SJSA1 (cell line): ENCODE measurements around the gene CRACR2A. TPM values are rescaled to one million over a fixed set of nuclear protein-coding genes. Genes with fewer than 3 reads are reported as not detected.

Source experiments
- DNase-seq, 2 experiments: peaks; one replicate each; pipeline ENCODE4 v3.0.0-alpha.2; 2015 to 2020; ENCODE audit warnings: low spot score in 2 of 2, low read depth in 1 of 2
- H3K27ac ChIP-seq: fragments of 250-450 bp; sonication (Bioruptor Pico); 2 replicates; pipeline ENCODE4 v1.5.1; 2020; ENCODE audit warnings: mild to moderate bottlenecking, moderate library complexity
- H3K27me3 ChIP-seq: fragments of 250-450 bp; sonication (Bioruptor Pico); replicated peaks from 2 replicates; pipeline ENCODE4 v1.5.1; 2020; ENCODE audit warnings: mild to moderate bottlenecking, moderate library complexity
- H3K36me3 ChIP-seq: fragments of 250-450 bp; sonication (Bioruptor Pico); 2 replicates; pipeline ENCODE4 v1.5.1; 2020; ENCODE audit warnings: mild to moderate bottlenecking
- H3K4me1 ChIP-seq: fragments of 250-450 bp; sonication (Bioruptor Pico); replicated peaks from 2 replicates; pipeline ENCODE4 v1.6.1; 2021; ENCODE audit warnings: mild to moderate bottlenecking
- H3K4me3 ChIP-seq: fragments of 250-450 bp; sonication (Bioruptor Pico); 2 replicates; pipeline ENCODE4 v1.5.1; 2020; ENCODE audit warnings: mild to moderate bottlenecking
- H3K9me3 ChIP-seq: fragments of 250-450 bp; sonication (Bioruptor Pico); replicated peaks from 2 replicates; pipeline ENCODE4 v1.5.1; 2020; ENCODE audit warnings: mild to moderate bottlenecking
- total RNA-seq: library from RNA; depleted of rRNA; stranded (reverse); fragments of >200 nt; shearing (Covaris generic); gene quantifications from 2 replicates; pipeline ENCODE4 v1.2.3, GENCODE V29; 2014

CRACR2A gene
- total RNA-seq, 1 experiment from 2014 or later = 1.1 TPM

GRCh38 chr12:3673981-3674708 is 78.8 kb downstream of the CRACR2A start:
- H3K4me3 ChIP-seq = no peak overlapping the region
- 0 out of 2 replicates have a peak, but pooled peaks cover 6% of the 10 kb centered on the region for H3K27me3 ChIP-seq
- H3K4me1 ChIP-seq = no peaks in the 10 kb centered on the region
- no peaks in the 10 kb centered on the region for H3K9me3 ChIP-seq
- H3K36me3 ChIP-seq = no peaks in the 10 kb centered on the region
- no peak for DNase-seq
- H3K27ac ChIP-seq = no peak overlapping the region

- Histone ChIP-seq H3K9me3 (no peaks in the 10 kb centered on the region), H3K4me3 (no peak overlapping the region), H3K27me3 (0 out of 2 replicates have a peak, but pooled peaks cover 6% of the 10 kb centered on the region), H3K27ac (no peak overlapping the region), H3K36me3 (no peaks in the 10 kb centered on the region), H3K4me1 (no peaks in the 10 kb centered on the region)
- DNase-seq = no peak
Observed at GRCh38 chr12:3672113-3672509, 80.8 kb downstream of the CRACR2A start.

DNA sequence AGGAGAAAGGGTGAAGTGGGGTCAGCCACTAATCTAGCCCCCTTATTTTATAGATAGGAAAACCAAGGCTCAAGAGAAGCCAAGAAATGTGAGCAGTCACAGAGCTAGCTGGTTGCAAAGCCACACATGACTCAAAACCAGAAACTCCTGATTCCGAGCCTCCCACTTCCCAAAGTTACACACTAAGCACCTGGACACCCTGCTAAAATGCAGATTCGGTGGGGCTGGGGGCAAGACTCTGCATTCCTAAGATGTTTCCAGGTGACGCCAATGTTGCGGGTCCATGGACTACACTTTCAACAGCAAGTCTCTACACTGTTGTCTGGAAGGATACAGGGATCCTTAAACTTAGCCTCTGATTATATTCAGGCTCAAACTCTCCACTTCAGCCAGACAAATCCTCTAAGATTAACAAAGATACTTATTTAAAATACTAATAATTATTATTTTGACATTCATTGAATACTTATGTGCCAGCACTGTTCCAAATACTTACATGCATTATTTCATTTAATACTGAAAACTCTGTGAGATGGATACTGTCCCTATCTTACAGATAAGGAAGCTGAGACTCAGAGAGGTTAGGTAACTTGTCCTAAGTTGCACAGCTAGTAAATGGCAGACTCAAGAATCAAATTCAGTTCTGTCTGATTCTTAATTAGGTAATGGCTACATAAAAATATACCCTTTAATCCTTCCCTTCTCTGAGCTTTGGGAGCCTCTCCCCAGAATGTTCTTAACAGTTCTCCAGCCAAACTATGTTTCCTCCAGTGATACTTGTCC is 81.4 kb downstream of the CRACR2A start:
- no peak overlapping the region for H3K27ac ChIP-seq
- no peaks in the 10 kb centered on the region for H3K4me1 ChIP-seq
- no peak overlapping the region for H3K4me3 ChIP-seq
- no peaks in the 10 kb centered on the region for H3K36me3 ChIP-seq
- no peak for DNase-seq
- 0 out of 2 replicates have a peak, but pooled peaks cover 6% of the 10 kb centered on the region for H3K27me3 ChIP-seq
- no peaks in the 10 kb centered on the region for H3K9me3 ChIP-seq

- Histone ChIP-seq H3K27me3 (0 out of 2 replicates have a peak, but pooled peaks cover 3% of the 10 kb centered on the region), H3K36me3 (no peaks in the 10 kb centered on the region), H3K4me1 (no peaks in the 10 kb centered on the region), H3K9me3 (no peaks in the 10 kb centered on the region), H3K4me3 (no peak overlapping the region), H3K27ac (no peak overlapping the region)
- DNase-seq = no peak
Observed at GRCh38 chr12:3670083-3670620, 82.8 kb downstream of the CRACR2A start.

DNA sequence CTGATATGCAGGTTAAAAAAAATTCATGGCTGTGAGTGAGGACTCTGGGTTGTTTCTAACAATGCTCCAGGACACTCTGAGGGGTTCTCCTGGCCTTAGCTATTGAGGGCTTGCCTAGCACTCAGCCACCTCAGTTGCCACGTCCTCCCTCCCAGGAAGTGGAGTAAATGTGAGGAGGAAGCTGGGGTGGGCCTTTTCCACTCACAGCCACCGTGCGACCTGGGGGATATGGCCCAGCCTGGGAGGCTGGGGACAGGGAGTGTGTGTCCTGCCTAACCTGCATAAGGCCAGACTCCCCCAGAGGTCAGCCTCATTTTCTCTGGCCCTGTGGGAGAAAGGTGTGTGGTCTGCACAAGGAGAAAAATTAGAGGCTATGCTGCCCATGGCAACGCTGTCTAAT is 83.3 kb downstream of the CRACR2A start:
- Histone ChIP-seq H3K4me1 (no peaks in the 10 kb centered on the region), H3K4me3 (no peak overlapping the region), H3K9me3 (no peaks in the 10 kb centered on the region), H3K27me3 (0 out of 2 replicates have a peak, but pooled peaks cover 3% of the 10 kb centered on the region), H3K36me3 (no peaks in the 10 kb centered on the region), H3K27ac (no peak overlapping the region)
- DNase-seq = no peak

DNA sequence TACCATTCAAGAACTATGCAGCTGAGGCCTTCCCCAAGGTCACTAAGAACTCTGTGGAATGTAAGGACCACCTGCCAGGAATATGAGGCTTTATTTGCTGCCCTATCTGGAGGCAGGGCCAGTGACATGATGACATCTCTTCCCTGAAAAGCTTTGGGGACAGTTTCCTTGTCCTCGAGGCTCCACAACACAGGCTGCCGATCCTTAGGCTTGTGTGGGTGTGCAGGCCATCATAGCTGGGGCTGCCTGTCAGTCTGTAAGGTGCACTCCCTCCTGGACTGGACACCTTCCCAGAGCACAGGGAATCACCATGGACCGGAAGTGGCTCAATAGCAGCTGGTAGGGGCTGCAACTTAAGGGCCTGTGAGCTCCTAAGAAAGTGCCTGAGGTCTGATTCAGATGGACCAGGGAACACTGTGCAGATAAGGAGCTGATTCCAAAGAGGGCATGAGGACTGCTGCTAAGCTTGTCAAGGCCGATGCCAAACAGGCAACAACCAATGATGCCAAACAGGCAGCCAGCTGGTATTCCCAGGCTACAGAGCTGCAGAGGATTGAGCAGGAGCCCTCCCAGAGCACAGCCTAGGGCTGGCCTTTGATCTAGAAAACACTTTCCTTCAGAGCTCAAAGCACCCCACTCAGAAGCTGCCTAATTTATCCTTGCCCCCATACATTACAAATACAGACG is 84.3 kb downstream of the CRACR2A start:
- H3K9me3 ChIP-seq = no peaks in the 10 kb centered on the region
- no peak overlapping the region for H3K27ac ChIP-seq
- H3K36me3 ChIP-seq = no peaks in the 10 kb centered on the region
- H3K4me3 ChIP-seq = no peak overlapping the region
- 0 out of 2 replicates have a peak, but pooled peaks cover 6% of the 10 kb centered on the region for H3K27me3 ChIP-seq
- no peak for DNase-seq
- no peaks in the 10 kb centered on the region for H3K4me1 ChIP-seq

DNA sequence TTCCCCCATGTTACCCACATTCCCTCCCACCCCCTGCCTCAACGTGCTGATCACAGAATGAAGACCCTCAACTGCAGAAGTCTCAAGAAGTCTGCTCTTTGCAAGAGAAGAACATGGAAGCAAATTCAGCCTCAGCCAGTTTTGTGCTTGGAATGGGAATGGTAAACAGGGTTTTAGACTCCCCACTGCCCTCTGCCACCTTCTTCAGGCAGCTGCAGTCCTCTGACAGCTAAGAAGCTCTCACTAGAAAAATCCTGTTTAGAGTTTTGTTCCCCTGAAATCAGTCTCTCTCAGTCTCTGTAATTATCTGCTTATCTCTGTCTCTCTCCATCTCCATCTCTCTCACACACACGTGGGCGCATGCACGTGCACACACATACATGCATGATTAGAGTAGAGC is 85.4 kb downstream of the CRACR2A start:
- Histone ChIP-seq H3K27me3 (0 out of 2 replicates have a peak, but pooled peaks cover 6% of the 10 kb centered on the region), H3K27ac (no peak overlapping the region), H3K9me3 (no peaks in the 10 kb centered on the region), H3K4me1 (no peaks in the 10 kb centered on the region), H3K4me3 (no peak overlapping the region), H3K36me3 (no peaks in the 10 kb centered on the region)
- no peak for DNase-seq

DNA sequence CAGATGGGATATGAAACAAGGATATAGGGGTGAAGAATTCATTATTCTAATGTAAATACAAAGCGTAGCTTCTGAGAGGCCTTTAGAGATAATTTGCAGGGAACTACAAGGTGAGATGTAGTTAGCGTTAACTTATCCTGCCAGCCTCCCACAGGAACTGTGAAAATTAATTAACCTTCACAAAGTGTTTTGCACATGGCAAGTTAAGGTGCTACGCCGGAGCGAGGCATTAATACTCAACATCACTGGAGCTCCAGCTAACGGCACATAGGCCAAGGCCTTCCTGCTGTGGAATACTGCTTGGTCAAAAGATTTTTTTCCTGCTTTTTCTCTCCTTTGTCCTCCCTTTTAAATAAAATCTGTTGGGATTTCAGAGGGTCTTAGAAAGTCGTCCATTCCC is 86.5 kb downstream of the CRACR2A start:
- DNase-seq = no peak
- no peaks in the 10 kb centered on the region for H3K4me1 ChIP-seq
- 0 out of 2 replicates have a peak, but pooled peaks cover 3% of the 10 kb centered on the region for H3K27me3 ChIP-seq
- H3K4me3 ChIP-seq = no peak overlapping the region
- no peak overlapping the region for H3K27ac ChIP-seq
- H3K36me3 ChIP-seq = no peaks in the 10 kb centered on the region
- no peaks in the 10 kb centered on the region for H3K9me3 ChIP-seq

DNA sequence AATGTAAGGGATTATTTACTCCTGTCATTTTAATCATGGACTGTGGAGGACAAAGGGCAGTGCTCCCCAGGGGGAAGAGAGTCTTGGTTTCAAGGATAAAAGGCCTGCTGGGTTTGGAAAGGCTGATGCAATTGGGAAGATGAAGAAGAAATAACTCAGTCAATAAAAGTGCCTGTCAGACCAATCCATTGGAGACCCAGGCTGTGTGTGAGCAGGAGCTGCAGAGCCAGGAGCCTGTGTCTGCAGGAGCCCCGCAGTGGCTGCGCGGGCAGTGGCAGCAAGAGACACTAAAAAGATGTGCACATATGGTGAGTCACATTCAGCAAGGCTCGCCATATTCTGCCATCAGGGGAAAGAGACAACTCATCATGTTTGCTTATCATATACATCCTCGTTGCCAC is 90.4 kb downstream of the CRACR2A start:
- Histone ChIP-seq H3K4me3 (no peak overlapping the region), H3K27me3 (0 out of 2 replicates have a peak, but pooled peaks cover 3% of the 10 kb centered on the region), H3K27ac (no peak overlapping the region), H3K36me3 (no peaks in the 10 kb centered on the region), H3K9me3 (no peaks in the 10 kb centered on the region), H3K4me1 (no peaks in the 10 kb centered on the region)
- no peak for DNase-seq

DNA sequence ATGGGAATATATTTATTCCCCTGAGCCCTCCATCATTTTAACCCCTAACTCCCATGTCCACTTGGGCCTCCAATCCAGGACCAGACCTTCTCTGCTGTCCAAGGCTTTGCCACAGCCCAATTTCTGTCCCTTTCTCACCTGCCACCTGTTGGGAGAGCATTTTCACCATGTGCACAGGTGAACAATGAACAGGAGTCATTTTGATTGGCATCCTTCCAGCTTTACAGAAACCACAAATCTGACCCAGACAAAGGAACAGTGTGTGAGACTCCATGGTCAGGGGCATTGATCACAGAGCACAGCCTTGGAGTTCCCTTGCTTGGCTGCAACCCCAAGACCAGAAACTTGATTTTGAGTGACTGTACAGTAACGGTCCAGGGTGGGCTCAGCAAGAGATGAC is 91.9 kb downstream of the CRACR2A start:
- Histone ChIP-seq H3K4me1 (no peaks in the 10 kb centered on the region), H3K4me3 (no peak overlapping the region), H3K36me3 (no peaks in the 10 kb centered on the region), H3K27ac (no peak overlapping the region), H3K9me3 (no peaks in the 10 kb centered on the region), H3K27me3 (0 out of 2 replicates have a peak, but pooled peaks cover 3% of the 10 kb centered on the region)
- no peak for DNase-seq

GRCh38 chr12:3658327-3659163 is 94.4 kb downstream of the CRACR2A start:
- no peak overlapping the region for H3K4me3 ChIP-seq
- no peak for DNase-seq

GRCh38 chr12:3656946-3657622 is 95.8 kb downstream of the CRACR2A start:
- Histone ChIP-seq H3K4me3 (no peak overlapping the region), H3K27me3 (peaks cover 8% of the 10 kb centered on the region), H3K9me3 (no peaks in the 10 kb centered on the region), H3K27ac (no peak overlapping the region), H3K4me1 (no peaks in the 10 kb centered on the region), H3K36me3 (no peaks in the 10 kb centered on the region)
- no peak for DNase-seq

More at GRCh38 chr12:3658327-3659163, 94.4 kb downstream of the CRACR2A start:
- H3K9me3 ChIP-seq = no peaks in the 10 kb centered on the region
- no peaks in the 10 kb centered on the region for H3K4me1 ChIP-seq
- no peak overlapping the region for H3K27ac ChIP-seq
- no peaks in the 10 kb centered on the region for H3K36me3 ChIP-seq
- H3K27me3 ChIP-seq = peaks cover 8% of the 10 kb centered on the region
